ENCODE data around the gene IL1R1. TPM values are rescaled to one million over a fixed set of nuclear protein-coding genes. Genes with fewer than 3 reads are reported as not detected.

Gene IL1R1
- total RNA-seq, 1 donor from 2014 or later, result 6.3 TPM

DNA sequence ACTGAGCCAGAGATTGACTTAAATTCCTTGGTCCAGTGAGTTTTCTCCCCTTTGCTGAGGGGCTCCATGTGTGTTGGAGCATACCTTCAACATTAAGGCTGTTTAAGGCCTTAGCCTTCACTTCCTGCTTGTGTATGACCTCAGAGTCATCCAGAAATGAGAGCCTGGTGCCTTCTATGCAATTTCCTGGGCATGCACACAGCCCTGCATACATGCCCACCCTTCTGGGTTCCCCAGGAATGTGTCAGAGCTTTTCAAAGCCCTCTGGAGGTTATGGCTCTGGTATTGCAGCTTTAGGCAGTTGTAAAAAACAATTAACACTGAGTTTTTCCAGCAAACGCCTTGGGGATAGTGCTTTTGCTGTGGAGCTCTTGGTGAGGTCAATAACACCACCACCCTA is 16.7 kb downstream of the IL1R1 start:
- Histone ChIP-seq H3K27ac (ENCODE audit: low read depth, low read length) (no peak overlapping the region), H3K9me3 (ENCODE audit: control insufficient read depth in 3 of 3, low read length in 3 of 3) (no peaks in the 10 kb centered on the region), H3K27me3 (ENCODE audit: control insufficient read depth in 3 of 3, insufficient read depth in 3 of 3, low read length in 3 of 3) (no peaks in the 10 kb centered on the region), H3K9ac (ENCODE audit: low read depth in 1 of 3, low read length in 3 of 3) (no peak overlapping the region), H3K36me3 (ENCODE audit: control insufficient read depth in 3 of 3, insufficient read depth in 3 of 3, low read length in 3 of 3) (peaks cover 20 to 31% (median 28%) of the 10 kb centered on the region in 3 donors), H3K4me3 (ENCODE audit: low read length in 3 of 3) (no peak overlapping the region), H3K4me1 (ENCODE audit: control insufficient read depth in 3 of 3, insufficient read depth in 3 of 3, low read length in 3 of 3) (peaks cover 8 to 17% (median 9%) of the 10 kb centered on the region in 3 donors)

DNA sequence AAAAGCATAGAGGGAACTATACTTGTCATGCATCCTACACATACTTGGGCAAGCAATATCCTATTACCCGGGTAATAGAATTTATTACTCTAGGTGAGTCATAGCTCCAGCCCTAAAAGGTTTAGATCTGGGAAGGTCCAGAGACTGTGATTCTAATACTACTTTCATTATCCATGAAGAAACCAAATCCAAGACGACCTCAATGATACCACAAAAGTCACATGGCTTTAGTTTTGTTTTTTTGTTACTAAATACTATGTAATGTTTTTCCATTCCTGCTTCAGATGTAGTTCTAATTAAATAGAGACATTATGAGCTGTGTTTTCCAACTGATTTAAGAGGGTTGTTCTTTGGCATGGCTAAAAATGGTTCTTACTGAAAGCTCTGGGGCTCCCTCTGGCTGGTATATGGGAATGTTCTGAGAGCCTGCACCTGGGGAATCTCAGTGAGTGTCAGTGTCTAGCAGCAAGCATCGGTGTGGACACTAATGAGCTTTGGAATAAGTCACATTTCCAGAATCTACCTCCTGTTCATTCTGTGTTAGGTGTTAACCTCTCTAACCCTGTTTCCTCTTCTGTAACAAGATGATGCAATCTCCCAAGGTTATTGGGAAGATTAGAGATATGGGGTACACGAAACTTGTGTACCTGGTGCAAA is 23.8 kb downstream of the IL1R1 start:
- no peaks in the 10 kb centered on the region for H3K27me3 ChIP-seq (ENCODE audit: control insufficient read depth in 3 of 3, insufficient read depth in 3 of 3, low read length in 3 of 3)
- no peaks in the 10 kb centered on the region for H3K9me3 ChIP-seq (ENCODE audit: control insufficient read depth in 3 of 3, low read length in 3 of 3)
- H3K27ac ChIP-seq (ENCODE audit: low read depth, low read length), result no peak overlapping the region
- peaks cover 0 to 3% (median 0%) of the 10 kb centered on the region in 3 donors for H3K4me1 ChIP-seq (ENCODE audit: control insufficient read depth in 3 of 3, insufficient read depth in 3 of 3, low read length in 3 of 3)
- no peak overlapping the region for H3K4me3 ChIP-seq (ENCODE audit: low read length in 3 of 3)
- H3K9ac ChIP-seq (ENCODE audit: low read depth in 1 of 3, low read length in 3 of 3), result no peak overlapping the region
- peaks cover 9 to 13% (median 12%) of the 10 kb centered on the region in 3 donors for H3K36me3 ChIP-seq (ENCODE audit: control insufficient read depth in 3 of 3, insufficient read depth in 3 of 3, low read length in 3 of 3)

DNA sequence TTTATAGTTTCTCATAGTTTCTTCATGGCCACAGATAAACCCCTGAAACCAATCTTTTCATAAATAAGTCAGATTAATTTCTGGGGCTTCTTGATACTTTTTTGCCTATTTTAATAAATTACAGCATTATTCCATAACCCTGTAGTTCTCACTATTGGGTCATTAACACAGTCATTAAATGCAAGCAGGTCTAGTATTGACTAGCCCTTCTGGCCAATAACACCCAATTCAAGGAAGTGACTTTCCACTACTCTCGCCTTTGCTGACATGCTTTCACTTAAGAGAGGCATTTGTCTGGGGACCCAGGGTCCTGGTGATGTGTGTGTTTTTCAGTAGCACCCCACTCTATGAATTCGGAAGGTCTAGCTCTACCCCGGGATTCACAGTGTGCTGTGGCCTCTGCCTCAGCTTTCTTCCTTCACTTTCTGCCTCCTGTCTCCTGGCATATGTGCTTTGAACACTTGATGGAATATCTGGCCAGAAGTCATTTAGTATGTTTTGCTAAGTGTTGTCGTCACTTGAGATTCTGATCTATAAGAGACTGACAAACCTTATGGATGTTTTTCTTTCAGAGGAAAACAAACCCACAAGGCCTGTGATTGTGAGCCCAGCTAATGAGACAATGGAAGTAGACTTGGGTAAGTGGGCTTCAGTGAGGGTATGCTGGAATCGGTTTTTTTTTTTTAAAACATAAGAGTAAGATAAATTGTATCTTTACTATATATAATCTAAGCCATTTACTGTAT is 25.7 kb downstream of the IL1R1 start:
- peaks cover 18 to 29% (median 28%) of the 10 kb centered on the region in 3 donors for H3K36me3 ChIP-seq (ENCODE audit: control insufficient read depth in 3 of 3, insufficient read depth in 3 of 3, low read length in 3 of 3)

DNA sequence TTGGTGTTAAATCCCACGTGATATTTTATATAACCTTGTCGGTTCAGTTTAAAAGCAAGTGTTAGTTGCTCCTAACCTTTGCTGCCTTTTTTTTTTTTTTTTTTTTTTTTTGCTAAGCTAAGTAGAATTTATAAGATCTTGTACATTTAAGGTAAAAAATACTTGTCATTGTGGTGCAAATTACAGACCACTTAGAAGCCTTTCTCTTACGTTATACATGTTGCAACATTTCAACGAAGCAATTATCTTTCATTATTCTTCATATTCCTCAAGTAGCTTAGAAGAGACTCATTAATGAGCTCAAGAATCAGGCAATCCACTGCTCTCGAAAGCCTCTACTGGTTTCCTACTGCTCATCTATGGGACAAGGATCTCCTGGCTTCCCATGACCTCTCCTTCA is 29.4 kb downstream of the IL1R1 start:
- Histone ChIP-seq H3K9ac (ENCODE audit: low read depth in 1 of 3, low read length in 3 of 3) (no peak overlapping the region), H3K9me3 (ENCODE audit: control insufficient read depth in 3 of 3, low read length in 3 of 3) (no peaks in the 10 kb centered on the region), H3K4me3 (ENCODE audit: low read length in 3 of 3) (no peak overlapping the region), H3K4me1 (ENCODE audit: control insufficient read depth in 3 of 3, insufficient read depth in 3 of 3, low read length in 3 of 3) (no peaks in the 10 kb centered on the region), H3K36me3 (ENCODE audit: control insufficient read depth in 3 of 3, insufficient read depth in 3 of 3, low read length in 3 of 3) (peaks cover 27 to 52% (median 46%) of the 10 kb centered on the region in 3 donors), H3K27ac (ENCODE audit: low read depth, low read length) (no peak overlapping the region), H3K27me3 (ENCODE audit: control insufficient read depth in 3 of 3, insufficient read depth in 3 of 3, low read length in 3 of 3) (no peaks in the 10 kb centered on the region)

More for the DNA sequence above, 25.7 kb downstream of the IL1R1 start:
- Histone ChIP-seq H3K9ac (ENCODE audit: low read depth in 1 of 3, low read length in 3 of 3) (no peak overlapping the region), H3K4me1 (ENCODE audit: control insufficient read depth in 3 of 3, insufficient read depth in 3 of 3, low read length in 3 of 3) (peaks cover 0 to 3% (median 0%) of the 10 kb centered on the region in 3 donors), H3K27ac (ENCODE audit: low read depth, low read length) (no peak overlapping the region), H3K4me3 (ENCODE audit: low read length in 3 of 3) (no peak overlapping the region), H3K27me3 (ENCODE audit: control insufficient read depth in 3 of 3, insufficient read depth in 3 of 3, low read length in 3 of 3) (no peaks in the 10 kb centered on the region), H3K9me3 (ENCODE audit: control insufficient read depth in 3 of 3, low read length in 3 of 3) (no peaks in the 10 kb centered on the region)

DNA sequence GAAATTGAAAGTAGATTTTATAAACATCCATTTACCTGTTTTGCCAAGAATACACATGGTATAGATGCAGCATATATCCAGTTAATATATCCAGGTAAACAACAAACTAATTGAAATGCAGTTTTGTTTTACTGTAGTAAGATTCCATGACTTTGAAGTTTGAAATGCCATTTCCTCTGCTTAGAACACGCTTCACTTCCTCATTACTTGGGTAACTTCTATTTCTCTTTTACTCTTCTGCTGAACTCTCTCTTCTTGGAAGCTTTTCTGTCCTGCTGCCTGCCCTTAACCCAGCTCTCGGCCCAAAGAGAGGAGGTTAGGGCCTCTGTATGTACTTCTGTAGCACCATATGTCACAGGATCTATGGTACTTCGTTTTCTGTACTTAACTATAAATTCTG is 30.2 kb downstream of the IL1R1 start:
- Histone ChIP-seq H3K27ac (ENCODE audit: low read depth, low read length) (no peak overlapping the region), H3K36me3 (ENCODE audit: control insufficient read depth in 3 of 3, insufficient read depth in 3 of 3, low read length in 3 of 3) (peaks cover 34 to 54% (median 53%) of the 10 kb centered on the region in 3 donors), H3K4me3 (ENCODE audit: low read length in 3 of 3) (no peak overlapping the region), H3K9me3 (ENCODE audit: control insufficient read depth in 3 of 3, low read length in 3 of 3) (no peaks in the 10 kb centered on the region), H3K4me1 (ENCODE audit: control insufficient read depth in 3 of 3, insufficient read depth in 3 of 3, low read length in 3 of 3) (no peaks in the 10 kb centered on the region), H3K27me3 (ENCODE audit: control insufficient read depth in 3 of 3, insufficient read depth in 3 of 3, low read length in 3 of 3) (no peaks in the 10 kb centered on the region), H3K9ac (ENCODE audit: low read depth in 1 of 3, low read length in 3 of 3) (no peak overlapping the region)

DNA sequence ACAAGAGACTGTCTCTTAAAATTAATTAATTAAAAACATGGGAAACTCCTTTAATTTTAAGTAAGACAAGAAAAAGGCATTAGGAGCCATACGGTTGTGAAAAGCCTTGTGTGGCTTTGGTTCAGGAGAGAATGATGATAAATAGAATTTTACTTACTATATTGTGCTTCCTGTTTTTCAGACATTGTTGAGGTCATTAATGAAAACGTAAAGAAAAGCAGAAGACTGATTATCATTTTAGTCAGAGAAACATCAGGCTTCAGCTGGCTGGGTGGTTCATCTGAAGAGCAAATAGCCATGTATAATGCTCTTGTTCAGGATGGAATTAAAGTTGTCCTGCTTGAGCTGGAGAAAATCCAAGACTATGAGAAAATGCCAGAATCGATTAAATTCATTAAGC is 33.6 kb downstream of the IL1R1 start:
- H3K4me3 ChIP-seq (ENCODE audit: low read length in 3 of 3), result no peak overlapping the region
- H3K4me1 ChIP-seq (ENCODE audit: control insufficient read depth in 3 of 3, insufficient read depth in 3 of 3, low read length in 3 of 3), result no peaks in the 10 kb centered on the region
- H3K36me3 ChIP-seq (ENCODE audit: control insufficient read depth in 3 of 3, insufficient read depth in 3 of 3, low read length in 3 of 3), result peaks cover 27 to 55% (median 50%) of the 10 kb centered on the region in 3 donors
- H3K27me3 ChIP-seq (ENCODE audit: control insufficient read depth in 3 of 3, insufficient read depth in 3 of 3, low read length in 3 of 3), result no peaks in the 10 kb centered on the region
- no peaks in the 10 kb centered on the region for H3K9me3 ChIP-seq (ENCODE audit: control insufficient read depth in 3 of 3, low read length in 3 of 3)
- no peak overlapping the region for H3K9ac ChIP-seq (ENCODE audit: low read depth in 1 of 3, low read length in 3 of 3)
- H3K27ac ChIP-seq (ENCODE audit: low read depth, low read length), result no peak overlapping the region

DNA sequence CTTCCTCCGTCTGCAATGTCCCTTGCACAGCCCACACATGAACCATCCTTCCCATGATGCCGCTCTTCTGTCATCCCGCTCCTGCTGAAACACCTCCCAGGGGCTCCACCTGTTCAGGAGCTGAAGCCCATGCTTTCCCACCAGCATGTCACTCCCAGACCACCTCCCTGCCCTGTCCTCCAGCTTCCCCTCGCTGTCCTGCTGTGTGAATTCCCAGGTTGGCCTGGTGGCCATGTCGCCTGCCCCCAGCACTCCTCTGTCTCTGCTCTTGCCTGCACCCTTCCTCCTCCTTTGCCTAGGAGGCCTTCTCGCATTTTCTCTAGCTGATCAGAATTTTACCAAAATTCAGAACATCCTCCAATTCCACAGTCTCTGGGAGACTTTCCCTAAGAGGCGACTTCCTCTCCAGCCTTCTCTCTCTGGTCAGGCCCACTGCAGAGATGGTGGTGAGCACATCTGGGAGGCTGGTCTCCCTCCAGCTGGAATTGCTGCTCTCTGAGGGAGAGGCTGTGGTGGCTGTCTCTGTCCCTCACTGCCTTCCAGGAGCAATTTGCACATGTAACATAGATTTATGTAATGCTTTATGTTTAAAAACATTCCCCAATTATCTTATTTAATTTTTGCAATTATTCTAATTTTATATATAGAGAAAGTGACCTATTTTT is 35.4 kb downstream of the IL1R1 start:
- H3K27ac ChIP-seq (ENCODE audit: low read depth, low read length), result no peak overlapping the region

DNA sequence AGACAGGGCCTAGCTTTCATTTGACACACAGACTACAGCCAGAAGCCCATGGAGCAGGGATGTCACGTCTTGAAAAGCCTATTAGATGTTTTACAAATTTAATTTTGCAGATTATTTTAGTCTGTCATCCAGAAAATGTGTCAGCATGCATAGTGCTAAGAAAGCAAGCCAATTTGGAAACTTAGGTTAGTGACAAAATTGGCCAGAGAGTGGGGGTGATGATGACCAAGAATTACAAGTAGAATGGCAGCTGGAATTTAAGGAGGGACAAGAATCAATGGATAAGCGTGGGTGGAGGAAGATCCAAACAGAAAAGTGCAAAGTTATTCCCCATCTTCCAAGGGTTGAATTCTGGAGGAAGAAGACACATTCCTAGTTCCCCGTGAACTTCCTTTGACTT is 36.5 kb downstream of the IL1R1 start:
- peaks cover 18 to 40% (median 26%) of the 10 kb centered on the region in 3 donors for H3K36me3 ChIP-seq (ENCODE audit: control insufficient read depth in 3 of 3, insufficient read depth in 3 of 3, low read length in 3 of 3)
- H3K9ac ChIP-seq (ENCODE audit: low read depth in 1 of 3, low read length in 3 of 3), result no peak overlapping the region
- no peaks in the 10 kb centered on the region for H3K9me3 ChIP-seq (ENCODE audit: control insufficient read depth in 3 of 3, low read length in 3 of 3)
- no peaks in the 10 kb centered on the region for H3K27me3 ChIP-seq (ENCODE audit: control insufficient read depth in 3 of 3, insufficient read depth in 3 of 3, low read length in 3 of 3)
- H3K4me3 ChIP-seq (ENCODE audit: low read length in 3 of 3), result no peak overlapping the region
- no peak overlapping the region for H3K27ac ChIP-seq (ENCODE audit: low read depth, low read length)
- peaks cover 4 to 7% (median 6%) of the 10 kb centered on the region in 3 donors for H3K4me1 ChIP-seq (ENCODE audit: control insufficient read depth in 3 of 3, insufficient read depth in 3 of 3, low read length in 3 of 3)

More for the DNA sequence above, 35.4 kb downstream of the IL1R1 start:
- no peak overlapping the region for H3K9ac ChIP-seq (ENCODE audit: low read depth in 1 of 3, low read length in 3 of 3)
- no peak overlapping the region for H3K4me3 ChIP-seq (ENCODE audit: low read length in 3 of 3)
- peaks cover 4 to 7% (median 6%) of the 10 kb centered on the region in 3 donors for H3K4me1 ChIP-seq (ENCODE audit: control insufficient read depth in 3 of 3, insufficient read depth in 3 of 3, low read length in 3 of 3)
- H3K9me3 ChIP-seq (ENCODE audit: control insufficient read depth in 3 of 3, low read length in 3 of 3), result no peaks in the 10 kb centered on the region
- H3K36me3 ChIP-seq (ENCODE audit: control insufficient read depth in 3 of 3, insufficient read depth in 3 of 3, low read length in 3 of 3), result peaks cover 19 to 42% (median 34%) of the 10 kb centered on the region in 3 donors
- no peaks in the 10 kb centered on the region for H3K27me3 ChIP-seq (ENCODE audit: control insufficient read depth in 3 of 3, insufficient read depth in 3 of 3, low read length in 3 of 3)

DNA sequence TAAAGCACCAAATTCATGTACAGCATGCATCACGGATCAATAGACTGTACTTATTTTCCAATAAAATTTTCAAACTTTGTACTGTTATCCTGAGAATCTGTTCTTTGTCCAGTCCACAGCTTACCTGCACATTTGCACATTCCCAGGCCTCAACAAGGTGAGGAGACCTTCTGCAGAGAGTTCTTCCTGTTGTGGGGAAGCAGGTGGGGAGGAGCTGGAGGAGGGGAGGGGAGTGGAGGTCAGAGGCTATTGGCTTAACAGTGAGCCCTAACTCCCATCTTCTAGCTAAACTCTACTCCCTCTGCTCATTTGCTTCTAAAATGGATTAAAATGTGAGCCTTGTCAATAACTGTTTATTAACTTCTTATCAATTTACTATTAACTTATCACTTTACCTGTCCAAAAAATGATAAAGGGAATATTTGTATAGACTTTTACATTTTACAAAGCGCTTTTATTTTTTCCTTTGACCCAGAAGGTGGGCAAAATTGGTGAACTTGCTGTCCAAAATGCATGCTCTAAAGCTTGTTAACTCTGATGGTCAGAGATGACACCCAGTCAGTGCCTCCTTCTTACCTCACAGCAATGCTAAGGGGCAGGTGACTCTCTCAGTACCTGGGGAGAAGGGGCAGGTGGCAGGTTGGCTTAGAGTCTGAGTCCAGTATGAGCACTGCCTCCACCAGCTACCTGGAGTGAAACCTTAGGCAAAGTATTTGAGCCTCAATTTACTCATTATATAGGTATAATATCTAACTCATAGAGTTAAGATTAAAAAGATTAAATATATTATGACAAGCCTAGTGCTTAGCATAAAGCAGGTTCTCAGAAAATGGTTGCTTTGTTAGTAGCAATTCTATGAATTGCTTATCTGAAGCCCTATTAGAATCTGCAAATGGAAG is 37.5 kb downstream of the IL1R1 start:
- H3K9me3 ChIP-seq (ENCODE audit: control insufficient read depth in 3 of 3, low read length in 3 of 3), result no peaks in the 10 kb centered on the region
- no peak overlapping the region for H3K9ac ChIP-seq (ENCODE audit: low read depth in 1 of 3, low read length in 3 of 3)
- no peaks in the 10 kb centered on the region for H3K27me3 ChIP-seq (ENCODE audit: control insufficient read depth in 3 of 3, insufficient read depth in 3 of 3, low read length in 3 of 3)
- peaks cover 18 to 36% (median 23%) of the 10 kb centered on the region in 3 donors for H3K36me3 ChIP-seq (ENCODE audit: control insufficient read depth in 3 of 3, insufficient read depth in 3 of 3, low read length in 3 of 3)
- peaks cover 4 to 7% (median 6%) of the 10 kb centered on the region in 3 donors for H3K4me1 ChIP-seq (ENCODE audit: control insufficient read depth in 3 of 3, insufficient read depth in 3 of 3, low read length in 3 of 3)
- H3K4me3 ChIP-seq (ENCODE audit: low read length in 3 of 3), result no peak overlapping the region
- no peak overlapping the region for H3K27ac ChIP-seq (ENCODE audit: low read depth, low read length)
